HG03039 (cell line): ENCODE data around the gene CLASP1.
"Not testable (repeated sequence)": the region's sequence is repeated elsewhere in the genome, so short reads cannot be mapped to it uniquely, and the experiment has no call there.

Experiments
- ATAC-seq: cut with Tn5 transposase; IDR thresholded peaks from one replicate; pipeline ENCODE4 v1.9.1; 2021; ENCODE audit warnings: mild to moderate bottlenecking, moderate library complexity; ENCODE audit not compliant: unreplicated experiment

Gene CLASP1

GRCh38 chr2:121359716-121360565 is 289.3 kb downstream of the CLASP1 start:
- no peak for ATAC-seq

GRCh38 chr2:121359170-121359569 is 290.1 kb downstream of the CLASP1 start:
- no peak for ATAC-seq

- no peak for ATAC-seq
Observed at GRCh38 chr2:121358291-121358690, 291.0 kb downstream of the CLASP1 start.

- no peak for ATAC-seq
Observed at GRCh38 chr2:121356058-121356640, 293.1 kb downstream of the CLASP1 start.

- ATAC-seq: no peak
Observed at GRCh38 chr2:121355488-121355887, 293.8 kb downstream of the CLASP1 start.

GRCh38 chr2:121351521-121352318 is 297.5 kb downstream of the CLASP1 start:
- no peak for ATAC-seq

GRCh38 chr2:121350890-121351289 is 298.4 kb downstream of the CLASP1 start:
- no peak for ATAC-seq

GRCh38 chr2:121350402-121350775 is 298.9 kb downstream of the CLASP1 start:
- no peak for ATAC-seq

- no peak for ATAC-seq
Observed at GRCh38 chr2:121349721-121350401, 299.4 kb downstream of the CLASP1 start.

- ATAC-seq: no peak
Observed at GRCh38 chr2:121348128-121348740, 301.0 kb downstream of the CLASP1 start.

- no peak for ATAC-seq
Observed at GRCh38 chr2:121346859-121347258, 302.4 kb downstream of the CLASP1 start.

- ATAC-seq: no peak
Observed at GRCh38 chr2:121346407-121346806, 302.9 kb downstream of the CLASP1 start.

- no peak for ATAC-seq
Observed at GRCh38 chr2:121345887-121346286, 303.4 kb downstream of the CLASP1 start.

- ATAC-seq: no peak
Observed at GRCh38 chr2:121345101-121345500, 304.2 kb downstream of the CLASP1 start.

GRCh38 chr2:121343828-121344399 is 305.3 kb downstream of the CLASP1 start:
- ATAC-seq: not testable (repeated sequence)

GRCh38 chr2:121343191-121343590 is 306.1 kb downstream of the CLASP1 start:
- ATAC-seq: no peak

- ATAC-seq: no peak
Observed at GRCh38 chr2:121342751-121343150, 306.5 kb downstream of the CLASP1 start.

GRCh38 chr2:121340926-121341325 is 308.3 kb downstream of the CLASP1 start:
- no peak for ATAC-seq

- no peak for ATAC-seq
Observed at GRCh38 chr2:121338281-121338680, 311.0 kb downstream of the CLASP1 start.
